ENCODE measurements around the gene TIMP1.

GRCh38 chrX:47586043-47586787 lies 4.0 kb downstream of the TIMP1 start:
- TF ChIP-seq CTCF (IDR thresholded peaks at IDR 0.05): no peak
- TF ChIP-seq POLR2AphosphoS5 (IDR thresholded peaks at IDR 0.05; ENCODE audit: insufficient read depth in 1 of 2, low read depth in 1 of 2): no peak

Measured in vagina (tissue), 2 donors.